H1 (cell line): ENCODE measurements around the gene FXR2. TPM values are rescaled to one million over a fixed set of nuclear protein-coding genes. Genes with fewer than 3 reads are reported as not detected.
A peak's percentile ranks its signal among the peaks of the same experiment; 100 is the strongest.

Experiments
- CTCF ChIA-PET: fragments of 300-600 bp; sonication (Branson Sonifier 250); formaldehyde crosslinking; loops from one replicate; lab custom pipeline; 2021; ENCODE audit not compliant: partially characterized antibody; lab: Charles Lee
- POLR2A ChIA-PET: fragments of 300-600 bp; sonication (Branson Sonifier 250); formaldehyde crosslinking; loops from one replicate; lab custom pipeline; 2021; ENCODE audit warnings: inconsistent platforms; ENCODE audit not compliant: partially characterized antibody; lab: Charles Lee
- DNase-seq, 2 experiments: peaks; one replicate each; pipeline versions ENCODE4 v3.0.0 to v3.0.0-alpha.2; 2010 to 2022; ENCODE audit warnings: low spot score in 2 of 2, low read depth in 1 of 2, mixed read lengths in 1 of 2
- FAIRE-seq: peaks from 2 replicates; lab custom pipeline; 2011; peaks lifted over from hg19 to GRCh38; lab: Jason Lieb, UNC
- H2AFZ ChIP-seq: 2 replicates; pipeline ENCODE4 v1.8.1; 2012; ENCODE audit warnings: low read length, inconsistent platforms
- H2AK5ac ChIP-seq: 2 replicates; pipeline ENCODE4 v1.6.1; 2013; ENCODE audit warnings: low read depth, low read length
- H2BK120ac ChIP-seq: replicated peaks from 2 replicates; pipeline ENCODE3; 2013; ENCODE audit warnings: low read depth, low read length, inconsistent platforms
- H2BK12ac ChIP-seq: 2 replicates; pipeline ENCODE4 v1.6.1; 2013; ENCODE audit warnings: low read depth, low read length
- H2BK15ac ChIP-seq: 2 replicates; pipeline ENCODE4 v1.6.1; 2013; ENCODE audit warnings: low read length
- H2BK20ac ChIP-seq: 2 replicates; pipeline ENCODE4 v1.6.1; 2013; ENCODE audit warnings: low read length
- H2BK5ac ChIP-seq: 2 replicates; pipeline ENCODE4 v1.6.1; 2013; ENCODE audit warnings: low read depth, low read length
- H3K14ac ChIP-seq: 2 replicates; pipeline ENCODE4 v1.6.1; 2013; ENCODE audit warnings: inconsistent platforms; ENCODE audit not compliant: insufficient read length
- H3K18ac ChIP-seq: 2 replicates; pipeline ENCODE4 v1.6.1; 2013; ENCODE audit warnings: low read length; ENCODE audit errors: extremely low read depth
- H3K23ac ChIP-seq: 2 replicates; pipeline ENCODE4 v1.6.1; 2013; ENCODE audit warnings: inconsistent platforms; ENCODE audit not compliant: insufficient read length
- H3K23me2 ChIP-seq: 2 replicates; pipeline ENCODE4 v1.6.1; 2013; ENCODE audit warnings: low read depth, low read length
- H3K27ac ChIP-seq: 2 replicates; pipeline ENCODE4 v1.6.1; 2011; ENCODE audit warnings: low read depth, low read length, inconsistent platforms
- H3K27me3 ChIP-seq, 4 experiments: replicated peaks in 1 of 4; 1 replicate in 1 of 4; 2 replicates in 3 of 4; pipeline versions ENCODE4 v1.6.1 to v1.8.1; 2011 to 2013; ENCODE audit warnings: low read length in 3 of 4, mild to moderate bottlenecking in 3 of 4, inconsistent platforms in 2 of 4, mixed read lengths in 2 of 4, moderate library complexity in 1 of 4; ENCODE audit not compliant: control insufficient read depth in 3 of 4, insufficient read depth in 3 of 4; ENCODE audit errors: extremely low read depth in 1 of 4
- H3K36me3 ChIP-seq, 4 experiments: 2 replicates each; pipeline versions ENCODE4 v1.6.1 to v1.8.1; 2011 to 2013; ENCODE audit warnings: mild to moderate bottlenecking in 4 of 4, low read length in 3 of 4, moderate library complexity in 2 of 4, control low read depth in 1 of 4, inconsistent platforms in 1 of 4; ENCODE audit not compliant: insufficient read depth in 4 of 4, control insufficient read depth in 2 of 4
- H3K4ac ChIP-seq: replicated peaks from 2 replicates; pipeline ENCODE3; 2013; ENCODE audit warnings: low read length, low read depth, mixed read lengths, inconsistent platforms; ENCODE audit not compliant: insufficient read length
- H3K4me1 ChIP-seq, 4 experiments: replicated peaks in 1 of 4; 1 replicate in 1 of 4; 2 replicates in 3 of 4; pipeline versions ENCODE4 v1.6.1 to v1.8.1; 2011 to 2013; ENCODE audit warnings: low read length in 3 of 4, inconsistent platforms in 2 of 4, mixed read lengths in 1 of 4; ENCODE audit not compliant: insufficient read depth in 4 of 4, control insufficient read depth in 3 of 4
- H3K4me2 ChIP-seq, 2 experiments: 2 replicates each; pipeline versions ENCODE4 v1.6.1 to v1.8.1; 2011 to 2013; ENCODE audit warnings: low read depth in 2 of 2, low read length in 2 of 2, control low read depth in 1 of 2, inconsistent platforms in 1 of 2, mild to moderate bottlenecking in 1 of 2; ENCODE audit not compliant: insufficient read depth in 1 of 2
- H3K4me3 ChIP-seq, 4 experiments: fragments of 200-600, 300-600 bp in 1 of 4; sonication (generic), shearing (Covaris generic), sonication (Bioruptor Twin) in 1 of 4; 2 replicates each; pipeline versions ENCODE4 v1.5.1 to v1.8.1; 2011 to 2016; ENCODE audit warnings: low read length in 4 of 4, low read depth in 3 of 4, control low read depth in 2 of 4, inconsistent platforms in 2 of 4, mild to moderate bottlenecking in 2 of 4, mixed read lengths in 1 of 4, moderate library complexity in 1 of 4; ENCODE audit not compliant: insufficient read depth in 2 of 4; ENCODE audit errors: extremely low read depth in 1 of 4
- H3K56ac ChIP-seq: replicated peaks from 2 replicates; pipeline ENCODE3; 2013; ENCODE audit warnings: low read depth, mild to moderate bottlenecking, mixed read lengths, low read length, inconsistent platforms; ENCODE audit not compliant: insufficient read length
- H3K79me1 ChIP-seq: 2 replicates; pipeline ENCODE4 v1.6.1; 2013; ENCODE audit warnings: low read depth, low read length, control low read depth
- H3K79me2 ChIP-seq, 2 experiments: 2 replicates each; pipeline versions ENCODE4 v1.6.1 to v1.8.1; 2012 to 2013; ENCODE audit warnings: low read length in 2 of 2, mild to moderate bottlenecking in 2 of 2, inconsistent platforms in 1 of 2; ENCODE audit not compliant: insufficient read depth in 2 of 2, control insufficient read depth in 1 of 2
- H3K9ac ChIP-seq, 4 experiments: replicated peaks in 1 of 4; 1 replicate in 1 of 4; 2 replicates in 3 of 4; pipeline versions ENCODE4 v1.6.1 to v1.8.1; 2011 to 2013; ENCODE audit warnings: low read depth in 3 of 4, low read length in 3 of 4, control low read depth in 2 of 4, mild to moderate bottlenecking in 2 of 4, moderate library complexity in 2 of 4, inconsistent platforms in 1 of 4; ENCODE audit errors: extremely low read depth in 1 of 4
- H3K9me3 ChIP-seq, 2 experiments: 2 replicates each; pipeline versions ENCODE4 v1.6.1 to v1.8.1; 2012 to 2013; ENCODE audit warnings: mild to moderate bottlenecking in 2 of 2, moderate library complexity in 2 of 2, control low read depth in 1 of 2, inconsistent platforms in 1 of 2, low read depth in 1 of 2, low read length in 1 of 2, mixed read lengths in 1 of 2; ENCODE audit not compliant: insufficient read depth in 2 of 2
- H4K20me1 ChIP-seq, 2 experiments: replicated peaks in 1 of 2; 2 replicates each; pipeline versions ENCODE3 to v1.8.1; 2011 to 2013; ENCODE audit warnings: inconsistent platforms in 2 of 2, low read length in 2 of 2, mild to moderate bottlenecking in 1 of 2; ENCODE audit not compliant: insufficient read depth in 2 of 2, control insufficient read depth in 1 of 2
- H4K5ac ChIP-seq: 2 replicates; pipeline ENCODE4 v1.6.1; 2013; ENCODE audit warnings: low read length, low read depth, mixed read lengths, inconsistent platforms; ENCODE audit not compliant: insufficient read length
- H4K8ac ChIP-seq: 2 replicates; pipeline ENCODE4 v1.8.0; 2013; ENCODE audit warnings: mild to moderate bottlenecking, moderate library complexity, low read length, inconsistent platforms; ENCODE audit not compliant: insufficient read depth; ENCODE audit errors: extremely low read depth
- H4K91ac ChIP-seq: replicated peaks from 2 replicates; pipeline ENCODE3; 2013; ENCODE audit warnings: low read length, mixed read lengths, inconsistent platforms; ENCODE audit not compliant: insufficient read length
- CBX5 ChIP-seq: fragments of 300-800, 300-1000 bp; sonication (generic); IDR thresholded peaks from 2 replicates; pipeline ENCODE4 v1.7.1; 2016; ENCODE audit warnings: antibody characterized with exemption, low read length, low read depth
- CTCF ChIP-seq, 3 experiments: IDR thresholded peaks; 1 replicate in 2 of 3; 2 replicates in 1 of 3; pipeline versions ENCODE4 v1.5.1 to v1.6.1; 2011; ENCODE audit warnings: low read length in 3 of 3, mild to moderate bottlenecking in 3 of 3, inconsistent platforms in 2 of 3, low read depth in 1 of 3, moderate library complexity in 1 of 3; ENCODE audit not compliant: insufficient read depth in 1 of 3; ENCODE audit errors: control extremely low read depth in 1 of 3
- RAD21 ChIP-seq, 2 experiments: IDR thresholded peaks in 1 of 2; conservative IDR thresholded peaks in 1 of 2; 2 replicates each; pipeline ENCODE4 v1.6.1; 2011; ENCODE audit warnings: low read depth in 2 of 2, low read length in 2 of 2, improper control_type of control experiment in 1 of 2, inconsistent platforms in 1 of 2, mild to moderate bottlenecking in 1 of 2, moderate library complexity in 1 of 2
- SAP30 ChIP-seq: fragments of 300-600 bp; sonication (generic); IDR thresholded peaks from 2 replicates; pipeline ENCODE4 v1.7.1; 2012; ENCODE audit warnings: low read length, moderate library complexity, mild to moderate bottlenecking, inconsistent platforms; ENCODE audit not compliant: insufficient read depth, insufficient replicate concordance
- SIN3A ChIP-seq, 2 experiments: IDR thresholded peaks in 1 of 2; conservative IDR thresholded peaks in 1 of 2; 2 replicates each; pipeline ENCODE4 v1.6.1; 2011 to 2012; ENCODE audit warnings: low read length in 2 of 2, improper control_type of control experiment in 1 of 2, low read depth in 1 of 2, mild to moderate bottlenecking in 1 of 2
- SIX5 ChIP-seq: IDR thresholded peaks from 2 replicates; pipeline ENCODE4 v1.6.1; 2011; ENCODE audit warnings: mild to moderate bottlenecking, low read depth, low read length
- SP1 ChIP-seq: IDR thresholded peaks from 2 replicates; pipeline ENCODE4 v1.6.1; 2011; ENCODE audit warnings: low read depth, low read length
- TCF12 ChIP-seq: IDR thresholded peaks from 2 replicates; pipeline ENCODE4 v1.6.1; 2011; ENCODE audit warnings: low read depth, mild to moderate bottlenecking, low read length
- YY1 ChIP-seq: IDR thresholded peaks from 2 replicates; pipeline ENCODE4 v1.6.1; 2011; ENCODE audit warnings: low read depth, mild to moderate bottlenecking, low read length
- WGBS, 2 experiments: shearing (Covaris generic) in 1 of 2; methylation state at CpG; one replicate each; pipeline versions ENCODE4 v1.1.6 to v1.1.7; 2013 to 2015; ENCODE audit warnings: low lambda C conversion rate in 2 of 2, mixed read lengths in 2 of 2, inconsistent platforms in 1 of 2, low coverage in 1 of 2, missing lambda C conversion rate in 1 of 2; ENCODE audit not compliant: insufficient replicate concordance in 2 of 2, insufficient coverage in 1 of 2, insufficient read length in 1 of 2; ENCODE audit errors: extremely low coverage in 1 of 2, missing lambda C conversion rate in 1 of 2; 5-methylcytosine and 5-hydroxymethylcytosine counted together
- polyA plus RNA-seq, 7 experiments: library from polyadenylated mRNA; depleted of rRNA in 3 of 7; stranded (reverse) in 5 of 7; unstranded in 2 of 7; fragments of >200 nt in 5 of 7; fragments of 200-250 nt in 2 of 7; gene quantifications; 1 replicate in 5 of 7; 2 replicates in 1 of 7; 4 replicates in 1 of 7; pipeline versions ENCODE4 v1.2.1 to v1.2.3, GENCODE V29; 2011 to 2013; ENCODE audit warnings: missing spikeins in 2 of 7, mixed read lengths in 2 of 7
- total RNA-seq: library from RNA; stranded (reverse); fragmentation: NEBNext Ultra II Directional; extraction: Animal tissue kit (Norgen Biotek cat#: 25700); gene quantifications from 2 replicates; pipeline ENCODE4 v1.2.1, GENCODE V29; 2021

FXR2 gene
- total and polyA plus RNA-seq, 2 of the 8 experiments (the other 6 are each of a cell fraction or from before 2014, with no cell fraction given): 26.2 to 44.0 TPM

- no peak overlapping the region for H3K23ac ChIP-seq
- peak overlapping the region; percentile 20 for H3K4ac ChIP-seq
- no peak overlapping the region for H3K9ac ChIP-seq
- ChIA-PET POLR2A (interaction anchor here (1.4 to 79.4 kb wide), 3 partner anchors 32 to 79 kb away, joined by 3 to 2272 read pairs (median 3); partner anchors contain the start of genes ATP1B2, MPDU1, TP53 and WRAP53), CTCF (interaction anchor here (0.6 to 15.7 kb wide), 14 partner anchors 8 to 167 kb away, joined by 3 to 332 read pairs (median 25); partner anchors contain the start of genes ATP1B2, DNAH2, EFNB3 and FXR2)
- H2BK12ac ChIP-seq: 0 out of 2 replicates have a peak overlapping the region, but pooled peaks have one; percentile 50
- no peak overlapping the region for H3K18ac ChIP-seq
- H2BK120ac ChIP-seq: no peak overlapping the region
- no peak overlapping the region for H3K14ac ChIP-seq
- H3K4me2 ChIP-seq: no peak overlapping the region
- no peak overlapping the region for H3K27ac ChIP-seq
- H3K27me3 ChIP-seq: no peaks in the 10 kb centered on the region
- H3K79me1 ChIP-seq: no peaks in the 10 kb centered on the region
- no peak overlapping the region for H4K91ac ChIP-seq
- no peak overlapping the region for H2AK5ac ChIP-seq
- no peaks in the 10 kb centered on the region for H4K20me1 ChIP-seq
- no peaks in the 10 kb centered on the region for H3K23me2 ChIP-seq
- H2BK20ac ChIP-seq: peak overlapping the region; percentile 48; the same call in 1 of the 2 replicates
- H4K8ac ChIP-seq: no peak overlapping the region; the same call in 1 of the 2 replicates
- H3K4me3 ChIP-seq: no peak overlapping the region
- peak in 1 of 2 experiments; percentile 87 for DNase-seq
- H4K5ac ChIP-seq: no peak overlapping the region
- peak; percentile 13 for FAIRE-seq
- H3K4me1 ChIP-seq: peaks cover 0 to 12% (median 3%) of the 10 kb centered on the region in 4 experiments; a peak in 3 of 7 replicates
- H3K36me3 ChIP-seq: no peaks in the 10 kb centered on the region
- H2BK5ac ChIP-seq: no peak overlapping the region
- H3K56ac ChIP-seq: no peak overlapping the region
- no peak for TF ChIP-seq CBX5
- no peak for TF ChIP-seq TCF12
- TF ChIP-seq SIN3A (conservative IDR thresholded peaks at IDR 0.05 in 1 of 2, IDR thresholded peaks at IDR 0.05 in 1 of 2; ENCODE audit: low read depth in 1 of 2, low read length in 2 of 2): peak in 1 of 2 experiments; percentile 57; a peak in 1 of 4 replicates
- TF ChIP-seq SAP30: no peak
- TF ChIP-seq CTCF (IDR thresholded peaks at IDR 0.05; ENCODE audit: control extremely low read depth in 1 of 3, insufficient read depth in 1 of 3, low read depth in 1 of 3, low read length in 3 of 3): peak; percentile 73 to 80 (median 80)
- TF ChIP-seq RAD21 (IDR thresholded peaks at IDR 0.05 in 1 of 2, conservative IDR thresholded peaks at IDR 0.05 in 1 of 2; ENCODE audit: low read depth in 2 of 2, low read length in 2 of 2): peak; percentile 81 to 89
- no peak for TF ChIP-seq SIX5
- TF ChIP-seq SP1: 0 out of 2 replicates have a peak, but pooled peaks have one; percentile 21
- TF ChIP-seq YY1: 0 out of 2 replicates have a peak, but pooled peaks have one; percentile 52
- TF ChIP-seq, all 59 proteins: peak for 5
- H2BK15ac ChIP-seq: no peak overlapping the region
- WGBS, 2 experiments: 51% methylated on average over 3 of the region's 5 CpGs; no CpG with 5 or more reads in 1 of the 2 experiments
- no peak overlapping the region for H2AFZ ChIP-seq
- H3K79me2 ChIP-seq: no peaks in the 10 kb centered on the region
- H3K9me3 ChIP-seq: no peaks in the 10 kb centered on the region
These were observed 19.7 kb upstream of the FXR2 start for GRCh38 chr17:7634384-7634783.
